Activated B cell treated with CpG ODN at 0.5 μM for 24 hours (primary cell): ENCODE data around the gene CNTN4. TPM values are rescaled to one million over a fixed set of nuclear protein-coding genes. Genes with fewer than 3 reads are reported as not detected.

Source experiments
- ATAC-seq: fragments of 200-7000 bp; cut with Tn5 transposase; one replicate; pipeline ENCODE4 v1.10.0; 2021; ENCODE audit warnings: low read depth, mild to moderate bottlenecking, moderate library complexity
- CTCF ChIA-PET: fragments of 350-600 bp; sonication (Branson Sonifier 250); formaldehyde crosslinking; loops from one replicate; lab custom pipeline; 2021; ENCODE audit warnings: antibody characterized with exemption; lab: Charles Lee
- POLR2A ChIA-PET: fragments of 350-600 bp; sonication (Branson Sonifier 250); formaldehyde crosslinking; loops from one replicate; lab custom pipeline; 2021; ENCODE audit warnings: antibody characterized with exemption; lab: Charles Lee
- DNase-seq: peaks from one replicate; pipeline ENCODE4 v3.0.0; 2022
- H3K27ac Mint-ChIP-seq: one replicate; pipeline ENCODE4 v1.8.0; 2020; ENCODE audit warnings: mixed read lengths
- H3K27me3 Mint-ChIP-seq: one replicate; pipeline ENCODE4 v1.8.0; 2021; ENCODE audit warnings: mixed read lengths
- H3K36me3 Mint-ChIP-seq: one replicate; pipeline ENCODE4 v1.8.0; 2021; ENCODE audit warnings: low read depth, mixed read lengths
- H3K4me1 Mint-ChIP-seq: one replicate; pipeline ENCODE4 v1.8.0; 2021; ENCODE audit warnings: mixed read lengths
- H3K4me3 Mint-ChIP-seq: one replicate; pipeline ENCODE4 v1.8.0; 2020; ENCODE audit warnings: mild to moderate bottlenecking, mixed read lengths
- H3K9me3 Mint-ChIP-seq: one replicate; pipeline ENCODE4 v1.8.0; 2020; ENCODE audit warnings: mixed read lengths
- CTCF ChIP-seq: fragments of 200-600 bp; IDR thresholded peaks from one replicate; pipeline ENCODE4 v1.8.0; 2022; ENCODE audit warnings: antibody characterized with exemption, mild to moderate bottlenecking
- intact Hi-C: fragments of 100-400 bp; cut with micrococcal nuclease; formaldehyde crosslinking; loops from one replicate; pipeline ENCODE4 v1.15.1; 2024
- total RNA-seq: library from RNA; stranded (reverse); gene quantifications from 2 replicates; pipeline ENCODE4 v1.2.3, GENCODE V29; 2022

The CNTN4 gene
- total RNA-seq, 1 donor from 2014 or later: not detected

DNA sequence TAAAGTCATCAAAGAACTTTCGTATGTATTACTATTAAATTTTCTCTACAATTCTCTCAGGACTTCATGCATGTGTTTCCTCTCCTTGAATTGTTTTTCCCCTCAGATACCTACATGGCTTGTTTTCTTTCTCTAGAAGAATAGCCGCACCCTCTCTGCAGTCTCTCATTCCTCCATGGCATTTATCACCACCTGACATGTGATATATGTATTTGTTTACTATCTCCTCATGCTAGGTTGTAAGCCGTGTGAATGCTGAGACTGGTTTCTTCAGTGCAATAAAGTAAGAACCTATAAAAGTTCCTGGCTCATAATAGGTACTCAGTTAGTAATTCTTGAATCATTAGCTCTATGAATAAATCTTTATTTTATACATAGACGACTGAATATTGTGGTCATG, 149.2 kb downstream of the CNTN4 start:
- intact Hi-C loops: no loop called here
- POLR2A ChIA-PET: no interaction called here
- CTCF ChIA-PET: no interaction called here

GRCh38 chr3:2250783-2251182, 152.1 kb downstream of the CNTN4 start:
- H3K27me3 Mint-ChIP-seq: no peaks in the 10 kb centered on the region
- H3K36me3 Mint-ChIP-seq: no peaks in the 10 kb centered on the region
- DNase-seq: no peak
- no peaks in the 10 kb centered on the region for H3K4me1 Mint-ChIP-seq
- H3K27ac Mint-ChIP-seq: no peak overlapping the region
- H3K4me3 Mint-ChIP-seq: no peak overlapping the region
- ChIA-PET POLR2A (no interaction called here), CTCF (no interaction called here)
- TF ChIP-seq CTCF: no peak
- intact Hi-C loops: no loop called here
- peaks cover 5% of the 10 kb centered on the region for H3K9me3 Mint-ChIP-seq
- ATAC-seq: no peak

More for the DNA sequence above, 149.2 kb downstream of the CNTN4 start:
- DNase-seq: no peak
- Mint-ChIP-seq H3K27me3 (no peaks in the 10 kb centered on the region), H3K4me3 (no peak overlapping the region), H3K9me3 (no peaks in the 10 kb centered on the region), H3K4me1 (no peaks in the 10 kb centered on the region), H3K36me3 (no peaks in the 10 kb centered on the region), H3K27ac (no peak overlapping the region)
- no peak for TF ChIP-seq CTCF
- ATAC-seq: no peak

DNA sequence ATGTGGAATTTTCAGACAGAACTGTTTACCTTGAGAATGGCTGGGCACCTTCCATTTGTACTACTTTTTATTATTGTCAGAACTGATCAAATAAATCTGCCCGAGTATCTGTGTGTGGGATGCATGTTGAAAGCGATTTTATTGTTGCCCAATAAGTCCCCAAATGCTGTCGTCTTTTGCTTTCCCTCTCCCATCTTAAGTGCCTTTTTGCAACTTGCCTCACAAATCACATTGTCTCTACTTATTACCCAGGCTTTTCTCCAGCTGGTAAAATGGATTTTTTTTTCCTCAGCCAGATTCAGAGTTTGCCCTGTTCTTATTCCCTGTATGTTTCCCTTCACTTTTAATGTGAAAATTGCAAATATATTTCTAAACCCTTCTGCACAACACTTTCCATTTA, 163.1 kb downstream of the CNTN4 start:
- Mint-ChIP-seq H3K9me3 (peaks cover 5% of the 10 kb centered on the region), H3K27me3 (no peaks in the 10 kb centered on the region), H3K4me3 (no peak overlapping the region), H3K27ac (no peak overlapping the region), H3K36me3 (no peaks in the 10 kb centered on the region), H3K4me1 (no peaks in the 10 kb centered on the region)
- no peak for TF ChIP-seq CTCF
- ChIA-PET POLR2A (no interaction called here), CTCF (no interaction called here)
- no peak for DNase-seq
- no peak for ATAC-seq
- intact Hi-C loops: no loop called here

DNA sequence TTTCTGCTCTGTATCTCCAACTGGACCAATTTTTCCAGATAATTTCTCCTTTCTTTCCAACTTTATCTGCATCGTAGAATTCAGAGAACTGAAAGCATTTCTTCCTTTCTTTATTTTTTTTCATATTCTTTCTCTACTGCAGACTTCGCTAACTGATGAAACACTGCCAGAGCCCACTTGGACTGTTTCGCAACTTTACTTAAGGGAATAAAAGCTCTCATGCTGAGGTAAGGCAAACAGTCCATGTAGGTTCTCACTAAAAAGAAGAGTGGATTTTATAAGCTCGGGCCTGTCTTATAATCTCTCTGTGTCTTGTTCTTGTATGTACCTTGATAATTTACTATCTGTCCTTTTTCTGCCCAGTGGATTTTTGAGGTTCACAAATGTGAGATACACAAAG, 163.5 kb downstream of the CNTN4 start:
- TF ChIP-seq CTCF: no peak
- intact Hi-C loops: no loop called here
- Mint-ChIP-seq H3K4me1 (no peaks in the 10 kb centered on the region), H3K27me3 (no peaks in the 10 kb centered on the region), H3K27ac (no peak overlapping the region), H3K36me3 (no peaks in the 10 kb centered on the region), H3K9me3 (peaks cover 4% of the 10 kb centered on the region), H3K4me3 (no peak overlapping the region)
- ATAC-seq: no peak
- POLR2A ChIA-PET: no interaction called here
- DNase-seq: no peak
- CTCF ChIA-PET: no interaction called here

DNA sequence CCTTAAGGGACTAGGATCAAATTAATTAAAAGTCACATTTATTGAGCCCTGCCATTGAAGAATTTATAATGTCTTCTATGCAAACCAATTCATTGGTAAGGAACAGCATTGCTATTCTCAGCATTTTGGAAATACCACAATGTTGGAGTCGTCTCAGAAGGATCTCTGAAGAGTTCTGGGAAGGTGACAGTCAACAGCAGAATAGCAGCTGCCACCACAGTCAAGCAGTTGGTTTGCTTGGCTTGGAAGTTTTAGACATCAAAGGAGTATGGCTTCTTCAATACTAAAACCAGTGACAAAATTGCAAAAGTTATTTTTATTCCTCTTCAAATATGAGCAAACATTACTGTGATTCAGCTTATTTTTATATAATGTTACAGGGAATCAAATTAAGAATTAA, 167.9 kb downstream of the CNTN4 start:
- H3K36me3 Mint-ChIP-seq: no peaks in the 10 kb centered on the region
- ChIA-PET POLR2A (no interaction called here), CTCF (no interaction called here)
- peaks cover 2% of the 10 kb centered on the region for H3K9me3 Mint-ChIP-seq
- H3K27me3 Mint-ChIP-seq: no peaks in the 10 kb centered on the region
- H3K27ac Mint-ChIP-seq: no peak overlapping the region
- H3K4me1 Mint-ChIP-seq: no peaks in the 10 kb centered on the region
- intact Hi-C loops: no loop called here
- DNase-seq (no peak), ATAC-seq (no peak)
- TF ChIP-seq CTCF: no peak
- H3K4me3 Mint-ChIP-seq: no peak overlapping the region
